ENCODE results near the gene NTSR1. TPM values are rescaled to one million over a fixed set of nuclear protein-coding genes. Genes with fewer than 3 reads are reported as not detected.

Gene NTSR1
- total RNA-seq, 1 donor from 2014 or later, result not detected

DNA sequence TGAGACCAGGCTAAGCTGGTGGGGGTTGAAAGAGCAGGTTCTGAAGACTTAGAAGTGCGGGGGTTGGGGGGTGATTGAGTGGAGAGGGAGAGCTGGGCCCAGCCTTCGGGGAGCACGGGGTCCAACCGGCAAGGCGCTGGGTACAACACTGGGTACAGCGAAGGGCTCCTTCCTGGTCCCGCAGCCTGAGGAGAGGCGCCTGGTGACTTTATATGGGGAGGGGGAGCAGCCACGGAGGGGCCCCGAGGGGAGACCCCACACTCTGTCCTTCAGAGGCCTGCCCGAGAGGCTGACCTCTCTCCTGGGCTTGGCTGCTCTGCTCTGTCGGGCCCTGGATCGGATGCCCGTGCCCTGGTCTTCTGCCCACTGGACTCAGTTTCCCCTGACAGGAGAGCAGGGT is 10.4 kb upstream of the NTSR1 start:
- intact Hi-C loops (cut with micrococcal nuclease), result loop anchor here (10.0 kb wide), 1 partner anchor 57 kb away; no protein-coding TSS in a partner anchor
- H3K27me3 Mint-ChIP-seq, result peaks cover 11% of the 10 kb centered on the region
- no peak for ATAC-seq (ENCODE audit: low read depth)
- no peak overlapping the region for H3K27ac Mint-ChIP-seq
- H3K4me1 Mint-ChIP-seq, result no peaks in the 10 kb centered on the region
- H3K9me3 Mint-ChIP-seq, result no peaks in the 10 kb centered on the region
- DNase-seq, result no peak
- POLR2A ChIA-PET, result no interaction called here
- TF ChIP-seq, protein P1, sequence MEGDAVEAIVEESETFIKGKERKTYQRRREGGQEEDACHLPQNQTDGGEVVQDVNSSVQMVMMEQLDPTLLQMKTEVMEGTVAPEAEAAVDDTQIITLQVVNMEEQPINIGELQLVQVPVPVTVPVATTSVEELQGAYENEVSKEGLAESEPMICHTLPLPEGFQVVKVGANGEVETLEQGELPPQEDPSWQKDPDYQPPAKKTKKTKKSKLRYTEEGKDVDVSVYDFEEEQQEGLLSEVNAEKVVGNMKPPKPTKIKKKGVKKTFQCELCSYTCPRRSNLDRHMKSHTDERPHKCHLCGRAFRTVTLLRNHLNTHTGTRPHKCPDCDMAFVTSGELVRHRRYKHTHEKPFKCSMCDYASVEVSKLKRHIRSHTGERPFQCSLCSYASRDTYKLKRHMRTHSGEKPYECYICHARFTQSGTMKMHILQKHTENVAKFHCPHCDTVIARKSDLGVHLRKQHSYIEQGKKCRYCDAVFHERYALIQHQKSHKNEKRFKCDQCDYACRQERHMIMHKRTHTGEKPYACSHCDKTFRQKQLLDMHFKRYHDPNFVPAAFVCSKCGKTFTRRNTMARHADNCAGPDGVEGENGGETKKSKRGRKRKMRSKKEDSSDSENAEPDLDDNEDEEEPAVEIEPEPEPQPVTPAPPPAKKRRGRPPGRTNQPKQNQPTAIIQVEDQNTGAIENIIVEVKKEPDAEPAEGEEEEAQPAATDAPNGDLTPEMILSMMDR (IDR thresholded peaks at IDR 0.05), result no peak
- no peak overlapping the region for H3K4me3 Mint-ChIP-seq
- H3K36me3 Mint-ChIP-seq (ENCODE audit: low read depth), result no peaks in the 10 kb centered on the region
- CTCF ChIA-PET, result interaction anchor here (0.9 kb wide), 1 partner anchor 94 kb away, joined by 3 read pairs; no protein-coding TSS in a partner anchor

- POLR2A ChIA-PET, result no interaction called here
- CTCF ChIA-PET, result no interaction called here
- Mint-ChIP-seq H3K4me1 (peaks cover 2% of the 10 kb centered on the region), H3K36me3 (ENCODE audit: low read depth) (no peaks in the 10 kb centered on the region), H3K27me3 (peaks cover 7% of the 10 kb centered on the region), H3K27ac (no peak overlapping the region), H3K4me3 (no peak overlapping the region), H3K9me3 (no peaks in the 10 kb centered on the region)
- TF ChIP-seq, protein P1 (IDR thresholded peaks at IDR 0.05), result no peak
- ATAC-seq (ENCODE audit: low read depth) (no peak), DNase-seq (no peak)
- intact Hi-C loops (cut with micrococcal nuclease), result loop anchor here (10.0 kb wide), 1 partner anchor 56 kb away; no protein-coding TSS in a partner anchor
Measured at GRCh38 chr20:62699296-62699695, 9.3 kb upstream of the NTSR1 start.

- no peaks in the 10 kb centered on the region for H3K36me3 Mint-ChIP-seq (ENCODE audit: low read depth)
- no peak overlapping the region for H3K27ac Mint-ChIP-seq
- ChIA-PET POLR2A (no interaction called here), CTCF (no interaction called here)
- ATAC-seq (ENCODE audit: low read depth) (no peak), DNase-seq (no peak)
- no peaks in the 10 kb centered on the region for H3K9me3 Mint-ChIP-seq
- intact Hi-C loops (cut with micrococcal nuclease), result loop anchor here (10.0 kb wide), 1 partner anchor 55 kb away; no protein-coding TSS in a partner anchor
- H3K4me3 Mint-ChIP-seq, result no peak overlapping the region
- peaks cover 9% of the 10 kb centered on the region for H3K27me3 Mint-ChIP-seq
- peaks cover 2% of the 10 kb centered on the region for H3K4me1 Mint-ChIP-seq
- TF ChIP-seq, protein P1 (IDR thresholded peaks at IDR 0.05), result no peak
Measured at GRCh38 chr20:62699741-62700140, 8.9 kb upstream of the NTSR1 start.

DNA sequence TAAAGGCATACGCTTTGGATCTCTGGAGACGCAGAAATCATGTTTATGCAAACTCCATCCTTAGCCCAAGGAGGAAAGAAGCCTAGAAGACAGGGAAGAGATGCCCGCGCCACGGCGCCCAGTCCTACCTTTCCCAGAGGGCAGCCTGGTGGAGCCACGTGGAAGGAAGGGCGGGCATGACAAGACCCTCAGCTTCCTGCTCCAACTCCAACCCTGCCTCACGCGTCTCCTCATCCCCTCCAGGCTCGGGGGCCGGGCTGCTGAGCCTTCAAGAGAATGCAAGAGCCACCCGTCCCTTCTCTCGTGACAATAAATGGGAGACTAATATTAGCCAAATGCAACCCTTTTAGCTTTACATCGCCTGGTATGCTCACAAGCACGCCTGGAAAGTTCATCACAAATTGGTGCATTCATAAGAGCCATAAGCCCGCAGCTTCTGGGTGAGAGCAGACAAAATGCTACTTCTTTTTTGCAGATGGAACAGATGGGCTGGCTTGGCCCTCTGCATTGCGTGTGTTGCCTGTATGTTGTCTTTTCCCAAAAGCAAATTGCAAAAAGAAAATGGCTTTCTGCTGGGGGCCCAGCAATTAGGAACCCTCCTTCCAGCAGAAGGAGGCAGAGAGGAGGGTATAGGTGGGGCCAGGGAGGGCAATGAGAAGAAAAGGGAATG is 8.2 kb upstream of the NTSR1 start:
- Mint-ChIP-seq H3K4me1 (peaks cover 2% of the 10 kb centered on the region), H3K27ac (no peak overlapping the region), H3K36me3 (ENCODE audit: low read depth) (no peaks in the 10 kb centered on the region), H3K4me3 (no peak overlapping the region), H3K9me3 (no peaks in the 10 kb centered on the region), H3K27me3 (peaks cover 6% of the 10 kb centered on the region)
- intact Hi-C loops (cut with micrococcal nuclease), result no loop called here
- POLR2A ChIA-PET, result no interaction called here
- DNase-seq (no peak), ATAC-seq (ENCODE audit: low read depth) (no peak)
- TF ChIP-seq, protein P1 (IDR thresholded peaks at IDR 0.05), result no peak
- CTCF ChIA-PET, result no interaction called here

DNA sequence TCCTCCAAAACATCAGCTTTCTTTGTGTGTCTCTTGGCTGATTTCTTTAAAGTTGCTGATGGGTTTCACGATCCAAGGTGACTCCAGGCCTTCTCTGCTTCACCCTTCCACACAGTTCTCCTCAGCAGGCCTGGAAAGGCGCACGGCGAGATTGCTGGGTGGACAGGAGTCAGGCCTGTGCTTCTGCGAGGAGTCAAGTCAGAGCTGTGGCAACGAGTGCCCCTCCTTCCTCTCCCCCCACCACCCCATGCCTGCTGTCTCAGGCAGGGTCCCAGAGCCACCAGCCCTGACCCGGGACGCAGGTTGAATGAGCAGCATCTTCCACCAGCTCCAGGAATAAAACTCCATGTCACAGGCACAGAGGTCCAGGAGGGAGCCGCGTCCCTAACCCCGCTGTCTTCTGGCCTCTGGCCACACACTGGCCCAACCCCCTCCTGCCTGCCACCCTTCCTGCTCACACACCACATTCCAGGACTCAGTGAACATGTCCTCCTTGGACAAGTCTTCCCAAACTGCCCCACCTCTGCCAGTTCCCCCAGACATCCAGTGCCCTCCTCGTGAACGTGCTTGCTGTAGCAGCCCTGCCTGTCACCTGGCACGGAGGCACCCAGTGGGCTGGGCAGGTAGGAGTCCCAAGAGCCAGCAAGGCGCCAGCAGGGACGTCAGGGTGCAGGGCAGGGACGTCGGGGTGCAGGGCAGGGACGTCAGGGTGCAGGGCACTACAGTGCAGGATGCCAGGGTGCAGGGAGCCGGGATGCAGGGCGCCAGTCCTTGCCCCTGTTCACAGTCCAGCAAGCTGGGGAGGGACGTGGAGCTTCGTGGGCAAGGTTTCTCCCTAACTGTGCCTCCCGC is 7.2 kb upstream of the NTSR1 start:
- intact Hi-C loops (cut with micrococcal nuclease), result no loop called here
- H3K27me3 Mint-ChIP-seq, result peaks cover 6% of the 10 kb centered on the region
- ATAC-seq (ENCODE audit: low read depth) (no peak), DNase-seq (no peak)
- POLR2A ChIA-PET, result no interaction called here
- H3K36me3 Mint-ChIP-seq (ENCODE audit: low read depth), result no peaks in the 10 kb centered on the region
- CTCF ChIA-PET, result no interaction called here
- TF ChIP-seq, protein P1 (IDR thresholded peaks at IDR 0.05), result no peak
- no peaks in the 10 kb centered on the region for H3K9me3 Mint-ChIP-seq
- no peak overlapping the region for H3K27ac Mint-ChIP-seq
- H3K4me3 Mint-ChIP-seq, result no peak overlapping the region
- H3K4me1 Mint-ChIP-seq, result peaks cover 2% of the 10 kb centered on the region
